ENCODE measurements around the gene IFNG. TPM values are rescaled to one million over a fixed set of nuclear protein-coding genes. Genes with fewer than 3 reads are reported as not detected.

The IFNG gene
- total RNA-seq, 1 donor from 2014 or later: not detected

GRCh38 chr12:68138480-68138879, 21.1 kb downstream of the IFNG start:
- H3K4me3 Mint-ChIP-seq (ENCODE audit: low read depth): no peak overlapping the region

GRCh38 chr12:68137335-68137830, 22.2 kb downstream of the IFNG start:
- H3K4me1 Mint-ChIP-seq (ENCODE audit: low read depth): no peaks in the 10 kb centered on the region
- no peak for TF ChIP-seq CTCF (IDR thresholded peaks at IDR 0.05; ENCODE audit: unreplicated experiment)
- H3K36me3 Mint-ChIP-seq (ENCODE audit: insufficient read depth): no peaks in the 10 kb centered on the region
- DNase-seq (ENCODE audit: low spot score, unreplicated experiment): no peak
- H3K27me3 Mint-ChIP-seq: no peaks in the 10 kb centered on the region
- H3K27ac Mint-ChIP-seq: no peak overlapping the region
- no peaks in the 10 kb centered on the region for H3K9me3 Mint-ChIP-seq (ENCODE audit: low read depth)
- no peak overlapping the region for H3K4me3 Mint-ChIP-seq (ENCODE audit: low read depth)

More at GRCh38 chr12:68138480-68138879, 21.1 kb downstream of the IFNG start:
- no peaks in the 10 kb centered on the region for H3K36me3 Mint-ChIP-seq (ENCODE audit: insufficient read depth)
- no peaks in the 10 kb centered on the region for H3K9me3 Mint-ChIP-seq (ENCODE audit: low read depth)
- no peak for DNase-seq (ENCODE audit: low spot score, unreplicated experiment)
- H3K4me1 Mint-ChIP-seq (ENCODE audit: low read depth): no peaks in the 10 kb centered on the region
- H3K27ac Mint-ChIP-seq: no peak overlapping the region
- H3K27me3 Mint-ChIP-seq: no peaks in the 10 kb centered on the region
- no peak for TF ChIP-seq CTCF (IDR thresholded peaks at IDR 0.05; ENCODE audit: unreplicated experiment)

- Mint-ChIP-seq H3K27me3 (no peaks in the 10 kb centered on the region), H3K4me1 (ENCODE audit: low read depth) (no peaks in the 10 kb centered on the region), H3K27ac (no peak overlapping the region), H3K36me3 (ENCODE audit: insufficient read depth) (no peaks in the 10 kb centered on the region), H3K9me3 (ENCODE audit: low read depth) (peaks cover 6% of the 10 kb centered on the region), H3K4me3 (ENCODE audit: low read depth) (no peak overlapping the region)
- DNase-seq (ENCODE audit: low spot score, unreplicated experiment): no peak
- TF ChIP-seq CTCF (IDR thresholded peaks at IDR 0.05; ENCODE audit: unreplicated experiment): no peak
Measured at GRCh38 chr12:68135520-68135919, 24.0 kb downstream of the IFNG start.

GRCh38 chr12:68131867-68132414, 27.6 kb downstream of the IFNG start:
- Mint-ChIP-seq H3K27ac (no peak overlapping the region), H3K27me3 (no peaks in the 10 kb centered on the region), H3K4me3 (ENCODE audit: low read depth) (no peak overlapping the region), H3K4me1 (ENCODE audit: low read depth) (no peaks in the 10 kb centered on the region), H3K9me3 (ENCODE audit: low read depth) (peaks cover 27% of the 10 kb centered on the region), H3K36me3 (ENCODE audit: insufficient read depth) (peaks cover 7% of the 10 kb centered on the region)
- no peak for DNase-seq (ENCODE audit: low spot score, unreplicated experiment)
- TF ChIP-seq CTCF (IDR thresholded peaks at IDR 0.05; ENCODE audit: unreplicated experiment): no peak

- Mint-ChIP-seq H3K36me3 (ENCODE audit: insufficient read depth) (peaks cover 7% of the 10 kb centered on the region), H3K9me3 (ENCODE audit: low read depth) (peaks cover 27% of the 10 kb centered on the region), H3K4me1 (ENCODE audit: low read depth) (no peaks in the 10 kb centered on the region), H3K4me3 (ENCODE audit: low read depth) (no peak overlapping the region), H3K27me3 (no peaks in the 10 kb centered on the region), H3K27ac (no peak overlapping the region)
- DNase-seq (ENCODE audit: low spot score, unreplicated experiment): no peak
- no peak for TF ChIP-seq CTCF (IDR thresholded peaks at IDR 0.05; ENCODE audit: unreplicated experiment)
Measured at GRCh38 chr12:68129979-68130378, 29.6 kb downstream of the IFNG start.

Data from progenitor cell of endocrine pancreas (in vitro differentiated cells).